Stimulated activated CD4-positive, alpha-beta T cell treated with anti-CD3 and anti-CD28 coated beads, Interleukin-4, amount 100 ng/mL, for 48 hours (primary cell): ENCODE results near the gene PLPP6.

Source experiments
- DNase-seq, 2 donors: peaks; one replicate each; pipeline ENCODE4 v3.0.0-alpha.2; 2020; ENCODE audit warnings: low read depth in 2 of 2

The PLPP6 gene

GRCh38 chr9:4700091-4700490 is 38.0 kb downstream of the PLPP6 start:
- DNase-seq = no peak

- no peak for DNase-seq
Measured at GRCh38 chr9:4700932-4701331, 38.8 kb downstream of the PLPP6 start.

GRCh38 chr9:4701526-4701925 is 39.4 kb downstream of the PLPP6 start:
- no peak for DNase-seq

- DNase-seq = no peak
Measured at GRCh38 chr9:4704129-4704528, 42.0 kb downstream of the PLPP6 start.

GRCh38 chr9:4706021-4706420 is 43.9 kb downstream of the PLPP6 start:
- no peak for DNase-seq

- DNase-seq = no peak
Measured at GRCh38 chr9:4706971-4707622, 45.0 kb downstream of the PLPP6 start.

- DNase-seq = no peak
Measured at GRCh38 chr9:4709380-4709779, 47.3 kb downstream of the PLPP6 start.

GRCh38 chr9:4713849-4714248 is 51.8 kb downstream of the PLPP6 start:
- no peak for DNase-seq

GRCh38 chr9:4714266-4715016 is 52.3 kb downstream of the PLPP6 start:
- DNase-seq = no peak
